Uterus (tissue), 4 donors: ENCODE measurements around the gene RPS5. TPM values are rescaled to one million over a fixed set of nuclear protein-coding genes. Genes with fewer than 3 reads are reported as not detected.
A peak's percentile ranks its signal among the peaks of the same experiment; 100 is the strongest.
"Not testable (repeated sequence)": the region's sequence is repeated elsewhere in the genome, so short reads cannot be mapped to it uniquely, and the experiment has no call there.

Experiments
- DNase-seq, 2 donors: peaks; one replicate each; pipeline ENCODE4 v3.0.0-alpha.2; 2019 to 2020
- H3K27ac ChIP-seq, 2 donors: fragments of 200-600 bp; sonication (generic); 1 replicate in 1 of 2; 2 replicates in 1 of 2; pipeline ENCODE4 v1.5.1; 2016 to 2018
- H3K27me3 ChIP-seq, 2 donors: fragments of 200-600 bp; sonication (generic); one replicate each; pipeline ENCODE4 v1.5.1; 2018 to 2019; ENCODE audit warnings: control low read depth in 1 of 2
- H3K36me3 ChIP-seq, 2 donors: fragments of 200-600 bp; sonication (generic); one replicate each; pipeline ENCODE4 v1.5.1; 2019; ENCODE audit warnings: control low read depth in 1 of 2
- H3K4me1 ChIP-seq, 2 donors: fragments of 200-600 bp; sonication (generic); one replicate each; pipeline ENCODE4 v1.5.1; 2018 to 2019; ENCODE audit warnings: control low read depth in 1 of 2
- H3K4me3 ChIP-seq, 2 donors: fragments of 200-600 bp; sonication (generic); 1 replicate in 1 of 2; 2 replicates in 1 of 2; pipeline ENCODE4 v1.5.1; 2018 to 2019; ENCODE audit warnings: mild to moderate bottlenecking in 1 of 2
- H3K9me3 ChIP-seq, 2 donors: fragments of 200-600 bp; sonication (generic); one replicate each; pipeline ENCODE4 v1.5.1; 2019; ENCODE audit warnings: control low read depth in 1 of 2
- POLR2A ChIP-seq, 2 donors: fragments of 450-650 bp; IDR thresholded peaks; one replicate each; pipeline ENCODE4 v1.6.1; 2016; ENCODE audit warnings: antibody characterized with exemption in 2 of 2, mild to moderate bottlenecking in 1 of 2, moderate library complexity in 1 of 2
- intact Hi-C: fragments of 100-400 bp; cut with DNase I; formaldehyde crosslinking; loops from one replicate; pipeline ENCODE4 v1.15.1; 2023; ENCODE audit warnings: low total_unique reads
- total RNA-seq, 4 donors: library from RNA; depleted of rRNA in 3 of 4; stranded (reverse); fragments of >200 nt in 3 of 4; gene quantifications; one replicate each; pipeline versions ENCODE4 v1.1.0 to v1.2.4, GENCODE V29; 2014 to 2023
- TF ChIP-seq, protein P1 (sequence below), 4 experiments: fragments of 200-600 bp in 2 of 4; fragments of 450-650 bp in 2 of 4; sonication (generic) in 2 of 4; IDR thresholded peaks; one replicate each; pipeline ENCODE4 v1.5.1; 2016 to 2019; ENCODE audit warnings: antibody characterized with exemption in 4 of 4, mild to moderate bottlenecking in 2 of 4, moderate library complexity in 1 of 4
- donor health status: DM: yes; HTN: yes; CAD: no.

Gene RPS5
- total RNA-seq, 4 donors from 2014 or later, result 1,103 to 4,958 (median 2,770) TPM

DNA sequence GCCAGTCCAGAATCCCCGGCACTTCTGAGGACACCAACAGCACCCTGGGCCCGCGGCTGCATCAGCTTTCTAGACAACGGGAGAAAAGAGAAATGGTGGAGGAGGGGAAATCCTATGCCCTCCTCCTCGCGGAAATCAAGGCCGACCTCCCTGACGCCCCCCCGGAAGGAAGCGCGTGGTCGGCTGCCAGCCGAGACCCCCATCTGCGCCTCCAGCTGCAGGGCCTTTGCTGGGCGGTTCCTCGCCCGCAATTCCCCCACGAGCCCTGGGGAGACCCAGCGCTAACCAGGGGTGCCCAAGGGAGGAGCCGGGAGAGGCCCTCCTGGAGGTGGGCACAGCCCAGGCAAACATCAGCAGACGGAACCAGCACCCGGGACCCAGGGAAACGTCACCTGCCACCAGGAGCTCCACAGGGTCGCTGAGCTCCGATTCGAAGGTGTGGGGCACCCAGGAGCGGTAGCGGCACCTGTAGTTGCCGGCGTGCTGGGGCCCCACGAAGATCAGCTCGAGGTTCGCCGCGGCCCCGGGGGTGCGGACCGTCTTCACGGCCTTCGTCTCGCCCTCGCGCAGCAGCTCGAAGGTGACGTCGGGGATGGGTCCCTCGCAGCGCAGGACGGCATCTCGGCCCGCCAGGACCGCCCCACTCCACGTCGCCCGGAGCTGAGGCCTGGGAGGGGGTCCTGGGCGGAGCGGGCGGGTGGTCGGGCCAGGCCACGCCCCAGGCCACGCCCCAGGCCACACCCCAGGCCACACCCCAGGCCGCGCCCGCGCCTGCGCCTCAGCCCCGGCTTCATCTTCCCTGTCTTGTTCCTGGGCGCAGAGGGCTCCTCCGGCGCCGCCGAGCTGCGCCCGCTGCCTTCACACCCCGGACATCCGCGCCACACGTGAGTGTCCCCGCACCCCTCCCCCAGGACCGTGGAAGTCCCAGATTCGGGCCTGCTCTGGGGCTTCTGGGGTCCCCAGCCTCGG, 39.8 kb upstream of the RPS5 start:
- Histone ChIP-seq H3K36me3 (no peaks in the 10 kb centered on the region), H3K27me3 (no peaks in the 10 kb centered on the region), H3K27ac (peak overlapping the region; percentile 48 to 92), H3K9me3 (no peaks in the 10 kb centered on the region), H3K4me3 (peak overlapping the region; percentile 57 to 68), H3K4me1 (no peaks in the 10 kb centered on the region)
- TF ChIP-seq, protein P1, sequence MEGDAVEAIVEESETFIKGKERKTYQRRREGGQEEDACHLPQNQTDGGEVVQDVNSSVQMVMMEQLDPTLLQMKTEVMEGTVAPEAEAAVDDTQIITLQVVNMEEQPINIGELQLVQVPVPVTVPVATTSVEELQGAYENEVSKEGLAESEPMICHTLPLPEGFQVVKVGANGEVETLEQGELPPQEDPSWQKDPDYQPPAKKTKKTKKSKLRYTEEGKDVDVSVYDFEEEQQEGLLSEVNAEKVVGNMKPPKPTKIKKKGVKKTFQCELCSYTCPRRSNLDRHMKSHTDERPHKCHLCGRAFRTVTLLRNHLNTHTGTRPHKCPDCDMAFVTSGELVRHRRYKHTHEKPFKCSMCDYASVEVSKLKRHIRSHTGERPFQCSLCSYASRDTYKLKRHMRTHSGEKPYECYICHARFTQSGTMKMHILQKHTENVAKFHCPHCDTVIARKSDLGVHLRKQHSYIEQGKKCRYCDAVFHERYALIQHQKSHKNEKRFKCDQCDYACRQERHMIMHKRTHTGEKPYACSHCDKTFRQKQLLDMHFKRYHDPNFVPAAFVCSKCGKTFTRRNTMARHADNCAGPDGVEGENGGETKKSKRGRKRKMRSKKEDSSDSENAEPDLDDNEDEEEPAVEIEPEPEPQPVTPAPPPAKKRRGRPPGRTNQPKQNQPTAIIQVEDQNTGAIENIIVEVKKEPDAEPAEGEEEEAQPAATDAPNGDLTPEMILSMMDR (IDR thresholded peaks at IDR 0.05), result peak in 1 of 4 experiments; percentile 15
- peak; percentile 16 to 58 for TF ChIP-seq POLR2A (IDR thresholded peaks at IDR 0.05)
- intact Hi-C loops, result no loop called here
- peak; percentile 58 to 68 for DNase-seq

DNA sequence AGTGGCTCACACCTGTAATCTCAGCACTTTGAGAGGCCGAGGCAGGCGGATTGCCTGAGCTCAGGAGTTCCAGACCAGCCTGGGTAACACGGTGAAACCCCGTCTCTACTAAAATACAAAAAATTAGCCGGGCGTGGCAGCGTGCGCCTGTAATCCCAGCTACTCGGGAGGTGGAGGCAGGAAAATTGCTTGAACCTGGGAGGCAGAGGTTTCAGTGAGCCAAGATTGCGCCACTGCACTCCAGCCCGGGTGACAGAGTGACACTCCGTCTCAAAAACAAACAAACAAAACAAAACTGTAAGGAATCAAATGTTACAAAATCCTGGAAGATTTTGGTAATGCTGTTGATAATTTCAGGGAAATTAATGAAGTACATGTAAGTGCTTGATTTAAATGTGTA, 39.0 kb upstream of the RPS5 start:
- Histone ChIP-seq H3K4me3 (peak overlapping the region; percentile 57 to 68), H3K27ac (peak overlapping the region; percentile 48 to 92)
- H3K36me3 ChIP-seq, DNase-seq, H3K27me3 ChIP-seq, H3K9me3 ChIP-seq, H3K4me1 ChIP-seq, intact Hi-C loops: not testable (repeated sequence)

DNA sequence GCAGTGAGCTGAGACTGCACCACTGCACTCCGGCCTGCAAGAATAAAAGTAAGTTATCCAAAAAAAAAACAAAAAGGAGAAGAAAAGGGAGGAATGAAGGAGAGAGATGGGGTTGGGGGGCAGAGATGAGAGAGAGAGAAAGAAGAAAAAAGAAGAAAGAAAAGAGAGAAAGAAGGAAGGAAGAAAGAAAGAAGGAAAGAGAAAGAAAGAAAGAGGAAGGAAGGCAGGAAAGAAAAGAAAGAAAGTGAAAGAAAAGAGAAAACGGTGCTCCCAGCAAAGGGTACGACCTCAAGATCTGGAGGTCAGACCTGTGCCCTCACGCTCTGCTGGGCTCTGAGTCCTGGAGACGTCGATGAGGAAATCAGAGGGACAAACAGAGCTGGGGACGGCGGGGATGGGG, 37.5 kb upstream of the RPS5 start:
- H3K27me3 ChIP-seq, result no peaks in the 10 kb centered on the region
- H3K36me3 ChIP-seq, result no peaks in the 10 kb centered on the region
- intact Hi-C loops, result no loop called here
- no peak for DNase-seq
- H3K4me1 ChIP-seq, result no peaks in the 10 kb centered on the region
- no peaks in the 10 kb centered on the region for H3K9me3 ChIP-seq
- no peak overlapping the region for H3K4me3 ChIP-seq
- TF ChIP-seq POLR2A (IDR thresholded peaks at IDR 0.05), result no peak
- TF ChIP-seq, protein P1 (IDR thresholded peaks at IDR 0.05), result no peak
- H3K27ac ChIP-seq, result no peak overlapping the region

DNA sequence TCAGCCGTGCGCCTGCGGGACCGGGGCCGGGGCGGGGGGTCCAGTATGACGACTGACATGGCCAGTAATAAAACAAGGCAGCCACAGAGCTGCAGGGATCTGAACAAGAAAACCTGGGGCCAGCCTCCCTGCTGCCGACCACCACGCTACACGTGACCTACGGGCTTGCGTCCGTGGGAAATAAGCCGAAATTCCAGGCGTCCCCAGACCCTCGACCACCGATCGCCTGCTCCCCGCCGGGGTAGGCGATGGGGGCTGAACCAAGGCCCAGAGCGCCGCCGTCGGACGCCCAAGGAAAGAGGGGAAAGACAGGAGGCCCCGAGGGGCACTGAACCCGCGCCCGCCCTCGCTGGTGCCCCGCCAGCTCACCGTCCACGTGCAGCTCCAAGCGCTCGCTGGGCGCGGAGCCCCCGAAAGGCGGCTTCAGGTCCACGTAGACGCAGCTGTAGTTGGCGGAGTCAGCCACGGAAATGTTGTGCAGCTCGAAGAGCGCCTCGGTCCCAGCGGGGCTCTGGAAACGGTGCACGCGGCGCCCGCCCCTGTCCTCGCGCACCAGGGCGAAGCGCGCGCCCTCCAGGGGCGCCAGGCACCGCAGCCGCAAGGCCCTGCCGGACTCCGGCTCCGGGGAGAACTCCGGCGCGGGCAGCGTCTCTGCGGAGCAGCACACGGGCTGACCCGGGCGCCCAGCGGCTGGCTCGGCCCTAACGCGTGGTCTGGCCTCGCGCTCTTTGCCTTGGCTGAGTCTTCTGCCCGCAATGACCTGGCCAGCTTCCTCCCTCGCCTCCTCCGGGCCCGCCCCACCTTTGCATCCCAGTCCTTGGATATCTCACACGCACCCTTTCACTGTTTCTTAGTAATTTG, 36.8 kb upstream of the RPS5 start:
- Histone ChIP-seq H3K4me1 (no peaks in the 10 kb centered on the region), H3K9me3 (no peaks in the 10 kb centered on the region), H3K4me3 (no peak overlapping the region), H3K36me3 (no peaks in the 10 kb centered on the region), H3K27ac (no peak overlapping the region), H3K27me3 (no peaks in the 10 kb centered on the region)
- TF ChIP-seq, protein P1 (IDR thresholded peaks at IDR 0.05), result no peak
- no peak for TF ChIP-seq POLR2A (IDR thresholded peaks at IDR 0.05)
- intact Hi-C loops, result no loop called here
- DNase-seq, result no peak

DNA sequence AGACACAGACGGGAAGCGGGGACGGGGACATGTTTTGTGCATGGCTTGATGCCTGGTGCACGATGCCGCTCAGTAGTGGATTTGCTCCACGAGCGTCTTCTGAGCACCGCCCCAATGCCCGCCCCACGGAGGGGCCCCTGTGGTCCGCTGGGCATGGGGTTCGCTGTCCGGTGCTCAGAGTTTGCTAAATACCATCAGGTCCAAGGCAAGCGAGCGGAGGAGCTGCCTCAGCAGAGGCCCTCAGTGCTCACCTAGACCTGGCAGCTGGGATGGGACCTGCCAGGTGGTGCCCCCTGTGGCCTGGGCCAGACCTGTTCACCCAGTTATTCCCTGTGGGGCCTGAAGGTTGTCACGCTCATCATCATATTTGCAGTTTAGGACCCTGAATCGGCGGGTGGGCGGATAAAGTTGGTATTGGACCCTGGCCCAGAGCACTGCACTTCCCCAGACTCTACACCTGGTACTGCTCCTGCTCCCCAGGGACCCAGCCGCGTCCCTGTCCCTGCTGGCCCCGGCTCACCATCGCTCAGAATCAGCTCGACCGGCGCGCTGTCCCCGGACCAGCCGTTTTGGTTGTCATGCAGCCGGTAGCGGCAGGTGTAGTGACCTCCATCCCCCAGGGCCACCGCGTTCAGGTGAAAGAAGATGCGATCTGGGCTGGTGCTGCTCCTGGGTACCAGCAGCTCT, 36.1 kb upstream of the RPS5 start:
- intact Hi-C loops, result no loop called here
- Histone ChIP-seq H3K27me3 (no peaks in the 10 kb centered on the region), H3K4me1 (peaks cover 0 to 2% of the 10 kb centered on the region in 2 donors), H3K9me3 (no peaks in the 10 kb centered on the region), H3K27ac (no peak overlapping the region), H3K36me3 (no peaks in the 10 kb centered on the region), H3K4me3 (no peak overlapping the region)
- DNase-seq, result no peak
- TF ChIP-seq, protein P1 (IDR thresholded peaks at IDR 0.05), result no peak
- TF ChIP-seq POLR2A (IDR thresholded peaks at IDR 0.05), result no peak
